ENCODE measurements around the gene VPS13D.

VPS13D gene

DNA sequence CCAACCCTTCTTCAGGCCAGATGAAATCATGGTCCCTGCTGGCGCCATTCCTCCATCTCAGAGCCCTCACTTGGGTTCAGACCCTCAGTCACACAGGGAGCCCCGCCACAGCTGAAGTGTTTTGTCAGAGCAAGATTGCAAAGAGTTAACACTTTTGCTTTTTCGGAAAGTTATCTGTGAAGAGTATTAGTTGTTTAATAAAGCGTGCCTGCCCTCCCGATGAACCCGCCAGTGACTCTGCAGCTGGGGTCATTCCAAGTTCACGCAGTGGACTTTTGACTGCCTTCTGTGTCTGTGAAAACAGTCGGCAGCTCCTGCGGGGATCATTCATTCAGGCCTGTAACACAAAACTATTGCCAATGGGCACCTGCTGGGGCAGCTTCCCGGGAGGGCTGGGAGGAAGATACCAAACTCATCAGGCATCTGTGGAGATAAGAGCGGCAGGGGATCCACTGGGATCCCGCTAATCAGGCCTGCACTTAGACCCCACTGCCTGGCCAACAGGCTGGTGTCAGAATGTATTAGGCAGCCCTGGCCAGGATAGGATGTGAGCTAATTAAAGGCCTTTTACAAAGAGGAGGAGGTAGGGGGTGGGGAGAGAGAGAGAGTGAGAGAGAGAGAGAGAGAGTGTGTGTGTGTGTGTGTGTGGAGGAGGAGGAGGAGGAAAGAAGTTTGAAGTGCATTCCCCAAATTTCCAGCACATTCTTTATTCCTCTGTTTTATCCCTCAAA lies 203.7 kb downstream of the VPS13D start:
- no peak overlapping the region for H3K4me3 ChIP-seq (ENCODE audit: low read length)
- no peak for DNase-seq (ENCODE audit: low read depth, low spot score)

DNA sequence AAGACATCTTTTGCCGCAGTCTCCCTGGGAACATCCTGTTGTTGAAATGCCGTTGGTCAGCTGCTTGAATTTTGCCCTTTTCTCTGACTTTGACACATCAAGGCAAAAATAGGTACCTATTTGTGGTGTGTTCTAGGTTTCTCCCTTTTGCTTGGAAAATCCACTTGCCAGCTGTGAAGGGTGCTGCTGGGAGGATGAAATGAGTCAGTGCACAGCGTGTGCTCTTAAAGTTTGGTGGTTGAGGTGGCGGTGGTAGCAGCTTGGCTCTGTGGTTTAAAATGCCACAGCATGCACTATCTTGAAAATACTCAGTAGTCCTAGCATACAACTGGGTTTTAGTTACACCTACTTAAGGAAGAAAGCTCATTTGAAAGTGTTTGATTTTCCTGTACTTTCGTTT lies 204.3 kb downstream of the VPS13D start:
- peak; percentile 90 for DNase-seq (ENCODE audit: low read depth, low spot score)
- no peak overlapping the region for H3K4me3 ChIP-seq (ENCODE audit: low read length)

DNA sequence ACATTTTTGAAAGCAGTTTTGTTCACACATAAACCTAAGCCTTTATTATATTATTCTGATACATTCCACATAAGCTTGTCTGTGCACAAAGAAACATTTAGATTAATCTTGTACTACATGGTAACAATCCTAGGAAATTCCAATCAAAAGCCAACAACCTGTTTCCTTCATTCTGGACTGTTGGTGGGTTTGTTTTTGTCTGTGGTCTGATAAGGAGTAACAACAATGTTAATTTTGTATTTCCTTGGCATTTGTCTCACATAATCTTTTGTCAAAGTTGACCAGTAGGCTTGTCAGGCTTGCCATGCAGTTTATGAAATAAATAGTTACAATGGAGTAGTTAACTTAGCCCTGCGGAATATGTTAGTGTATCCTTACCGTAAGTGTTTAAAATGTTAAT lies 204.9 kb downstream of the VPS13D start:
- H3K4me3 ChIP-seq (ENCODE audit: low read length): no peak overlapping the region
- DNase-seq (ENCODE audit: low read depth, low spot score): no peak

DNA sequence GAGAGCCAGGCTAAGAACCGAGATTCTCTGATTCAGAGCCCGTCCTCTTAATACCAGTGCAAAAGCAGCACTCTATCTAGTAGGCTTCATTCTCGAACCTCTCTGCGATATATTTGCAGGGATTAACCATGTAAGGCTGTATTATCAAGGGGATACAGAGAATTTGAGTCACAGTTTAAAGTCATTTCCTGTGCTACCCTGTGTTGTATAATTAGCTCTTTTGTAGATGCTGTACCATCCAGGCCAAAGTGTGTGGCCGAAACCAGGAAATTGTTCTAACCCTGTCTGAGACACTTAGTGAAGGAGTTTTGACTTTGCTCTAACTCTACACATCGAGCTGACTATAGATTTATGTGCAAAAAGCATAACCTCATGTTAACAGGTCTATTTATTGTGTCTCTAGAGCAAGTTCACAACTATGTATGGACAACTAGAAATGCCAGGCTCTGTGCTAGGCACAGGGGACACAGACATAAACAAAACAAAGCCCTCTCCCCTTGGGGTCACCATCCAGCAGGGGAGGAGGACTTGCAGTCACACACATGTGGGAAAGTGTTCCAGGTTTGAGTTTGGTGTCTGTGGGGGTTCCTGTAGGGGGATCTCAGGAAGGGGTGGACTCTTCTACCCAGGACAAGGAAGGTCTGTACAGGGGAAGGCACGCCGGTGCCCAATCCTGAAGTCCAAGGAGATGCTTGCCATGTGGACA lies 206.0 kb downstream of the VPS13D start:
- DNase-seq (ENCODE audit: low read depth, low spot score): no peak
- H3K4me3 ChIP-seq (ENCODE audit: low read length): no peak overlapping the region

DNA sequence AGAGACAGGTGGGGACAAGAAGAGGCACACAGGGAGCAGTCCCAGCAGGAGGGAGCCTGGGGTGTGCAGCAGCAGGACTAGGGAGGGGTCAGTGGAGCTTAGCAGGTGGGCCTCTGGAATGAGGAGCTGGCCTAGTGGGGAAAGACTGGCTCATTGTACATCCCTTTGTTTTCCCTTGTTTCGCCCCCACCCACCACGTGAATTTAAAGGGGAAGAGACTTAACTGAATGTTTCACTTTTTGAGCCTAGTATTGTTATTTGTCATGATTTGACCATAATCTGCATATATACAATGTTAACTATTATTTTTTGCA lies 206.5 kb downstream of the VPS13D start:
- no peak overlapping the region for H3K4me3 ChIP-seq (ENCODE audit: low read length)
- no peak for DNase-seq (ENCODE audit: low read depth, low spot score)

DNA sequence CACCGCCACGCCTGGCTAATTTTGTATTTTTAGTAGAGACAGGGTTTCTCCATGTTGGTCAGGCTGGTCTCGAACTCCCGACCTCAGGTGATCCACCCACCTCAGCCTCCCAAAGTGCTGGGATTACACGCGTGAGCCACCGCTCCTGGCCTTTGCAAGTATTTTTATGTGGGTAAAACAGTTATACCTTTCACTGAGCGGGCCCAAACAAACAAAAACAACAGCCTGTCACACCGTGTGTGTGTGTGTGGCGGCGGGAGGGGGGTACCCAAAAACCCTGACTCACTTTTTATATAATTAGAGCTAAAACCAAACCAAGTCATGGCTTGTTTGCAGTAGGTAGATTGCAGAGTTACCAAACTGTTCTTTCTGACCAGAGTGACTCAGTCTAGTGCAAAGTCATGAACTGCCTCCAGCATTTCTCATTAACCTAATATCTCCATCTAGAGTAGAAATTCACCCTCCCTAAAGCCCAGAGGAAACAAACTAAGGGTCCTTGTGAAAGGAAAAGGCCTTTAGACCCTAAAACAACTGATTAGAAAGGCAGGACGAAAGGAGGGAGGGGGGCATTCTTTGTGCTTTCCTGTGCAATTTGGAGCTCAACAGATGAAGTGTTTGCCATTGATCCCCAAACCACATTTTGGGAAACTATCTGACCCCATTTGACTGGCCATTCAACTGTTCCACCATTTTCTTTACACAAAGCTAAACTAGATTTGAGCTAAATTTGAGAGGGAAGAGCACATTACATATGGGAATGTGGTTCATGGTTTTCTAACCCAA lies 207.2 kb downstream of the VPS13D start:
- DNase-seq (ENCODE audit: low read depth, low spot score): no peak
- H3K4me3 ChIP-seq (ENCODE audit: low read length): no peak overlapping the region

DNA sequence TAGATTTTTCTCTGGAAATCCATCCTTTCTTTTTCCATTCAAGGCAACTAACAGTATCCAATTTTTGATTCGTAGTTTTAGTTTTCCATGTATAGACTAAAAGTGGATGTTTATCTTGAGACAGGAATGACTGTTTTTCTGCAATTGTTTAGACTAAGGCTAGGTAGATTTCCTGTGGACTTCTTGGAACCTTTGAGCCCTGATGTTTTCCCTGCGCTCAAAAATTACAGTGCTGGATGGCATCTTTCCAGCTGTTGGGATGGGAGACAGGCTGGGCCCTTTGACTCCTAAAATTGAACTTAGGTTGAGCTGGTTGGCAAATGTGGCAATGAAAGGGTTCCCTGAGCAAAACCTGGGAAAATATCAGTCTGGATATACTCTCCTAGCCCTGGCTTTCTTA lies 207.8 kb downstream of the VPS13D start:
- no peak for DNase-seq (ENCODE audit: low read depth, low spot score)

DNA sequence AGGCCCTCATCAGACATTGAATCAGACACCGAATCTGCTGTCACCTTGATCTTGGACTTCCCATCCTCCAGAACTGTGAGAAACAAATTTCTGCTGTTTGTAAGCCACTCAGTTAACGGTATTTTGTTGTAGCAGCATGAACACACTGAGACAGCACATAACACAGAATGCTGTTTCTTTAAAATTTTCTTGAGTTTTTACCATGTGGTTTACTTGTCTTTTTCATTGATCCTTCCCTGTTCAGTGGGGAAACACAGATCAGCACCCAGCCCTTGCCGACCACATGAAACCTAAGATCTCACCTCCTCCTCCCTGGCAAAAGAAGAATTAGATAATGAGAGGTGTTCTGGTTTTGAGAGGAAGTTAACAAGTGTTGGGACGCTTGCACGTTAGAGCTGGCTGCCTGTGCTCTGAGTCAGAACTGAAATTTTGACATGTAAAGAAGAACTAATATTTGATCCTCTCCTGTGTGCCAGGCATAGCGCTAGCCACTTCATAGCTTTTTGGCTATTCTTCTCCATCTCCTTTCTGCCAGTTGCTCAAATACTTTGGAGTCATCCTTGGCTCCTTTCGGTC lies 208.6 kb downstream of the VPS13D start:
- H3K4me3 ChIP-seq (ENCODE audit: low read length): no peak overlapping the region; the same call in none of the 2 replicates
- DNase-seq (ENCODE audit: low read depth, low spot score): peak; percentile 91

More for the DNA sequence above, 207.8 kb downstream of the VPS13D start:
- H3K4me3 ChIP-seq (ENCODE audit: low read length): no peak overlapping the region

DNA sequence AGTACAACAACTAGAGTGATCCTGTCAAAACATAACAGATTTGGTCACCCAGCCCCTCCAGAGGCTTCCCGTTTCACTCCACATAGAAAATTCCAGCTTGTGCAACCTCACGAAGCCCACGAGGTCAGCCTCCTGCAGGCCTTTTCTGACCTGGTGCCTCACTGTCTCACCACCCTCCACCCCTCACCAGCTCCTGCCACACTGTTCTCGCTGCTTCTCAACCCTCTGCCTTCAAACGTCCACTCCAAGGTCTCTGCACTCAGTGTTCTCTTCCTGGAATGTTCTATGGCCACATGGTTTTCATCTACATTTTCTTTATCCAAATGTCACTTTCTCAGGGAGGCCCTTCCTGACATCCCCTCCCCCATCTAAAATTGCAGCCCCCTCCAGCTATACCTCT lies 209.2 kb downstream of the VPS13D start:
- no peak for DNase-seq (ENCODE audit: low read depth, low spot score)

DNA sequence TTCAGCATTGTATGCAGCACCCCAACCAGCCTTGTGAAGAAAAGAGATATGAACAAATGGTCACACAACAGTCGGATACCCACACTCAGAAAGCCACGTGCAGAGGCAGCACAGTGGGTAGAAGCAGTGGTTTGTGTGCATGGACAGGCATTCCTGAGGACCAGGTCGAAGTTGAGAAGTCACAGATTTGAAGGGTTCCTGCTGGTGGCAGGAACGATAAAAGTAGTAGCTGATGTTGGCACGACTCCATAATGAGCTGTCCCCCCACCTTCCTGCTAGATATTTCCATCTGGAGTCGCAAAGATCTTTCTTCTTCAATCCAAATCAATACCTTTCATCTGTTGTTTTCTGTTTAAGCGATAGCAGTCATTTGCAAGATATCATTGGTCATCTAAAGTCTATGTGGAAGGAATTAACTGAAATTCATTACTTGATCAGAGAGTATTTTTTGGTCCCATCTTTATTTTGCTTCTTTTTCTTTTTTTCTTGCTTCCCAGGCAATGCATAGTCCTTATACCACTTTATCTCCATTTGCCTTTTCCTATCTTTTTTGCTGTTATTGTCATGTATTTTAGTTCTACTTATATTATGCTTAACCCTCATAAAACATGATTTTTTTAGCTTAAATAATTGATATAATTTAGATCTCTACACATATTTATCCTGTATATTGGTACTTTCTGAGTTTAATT lies 211.7 kb downstream of the VPS13D start:
- no peak for DNase-seq (ENCODE audit: low read depth, low spot score)
- H3K4me3 ChIP-seq (ENCODE audit: low read length): no peak overlapping the region

More for the DNA sequence above, 209.2 kb downstream of the VPS13D start:
- H3K4me3 ChIP-seq (ENCODE audit: low read length): no peak overlapping the region

DNA sequence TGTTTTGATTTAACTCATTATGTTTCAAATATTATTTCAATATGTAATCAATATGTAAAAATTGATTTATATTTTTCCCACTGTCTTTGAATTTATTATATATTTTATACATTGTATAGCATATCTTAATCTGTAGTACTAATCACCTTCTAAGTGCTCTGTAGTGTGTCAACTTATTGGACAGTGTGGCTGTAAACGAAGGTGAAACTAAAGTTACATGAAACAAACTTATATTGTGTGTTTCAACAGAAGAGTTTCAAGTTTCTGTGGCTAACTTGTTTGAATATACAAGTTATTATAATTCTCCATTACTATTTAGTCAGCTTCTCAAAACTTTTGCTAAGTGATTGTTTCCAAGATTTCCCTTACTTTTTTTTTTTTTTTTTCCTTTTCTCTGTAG lies 212.4 kb downstream of the VPS13D start:
- no peak for DNase-seq (ENCODE audit: low read depth, low spot score)
- H3K4me3 ChIP-seq (ENCODE audit: low read length): no peak overlapping the region

DNA sequence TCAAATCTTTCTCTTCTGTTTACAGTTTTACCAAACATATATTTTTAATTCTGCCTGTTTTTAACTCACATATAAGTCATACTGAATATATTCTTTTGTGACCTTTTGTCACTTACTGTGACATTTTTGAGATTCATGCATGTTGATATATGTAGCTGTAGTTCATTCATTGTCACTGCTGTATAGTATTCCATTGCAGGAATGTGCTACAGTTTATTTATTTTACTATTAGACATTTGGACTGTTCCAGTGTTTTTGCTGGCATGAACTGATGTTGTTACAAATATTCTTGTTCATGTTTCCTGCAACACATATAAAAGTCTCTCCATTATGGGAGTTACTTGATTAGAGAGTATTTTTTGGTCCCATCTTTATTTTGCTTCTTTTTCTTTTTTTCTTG lies 213.3 kb downstream of the VPS13D start:
- DNase-seq (ENCODE audit: low read depth, low spot score): no peak
- H3K4me3 ChIP-seq (ENCODE audit: low read length): no peak overlapping the region

DNA sequence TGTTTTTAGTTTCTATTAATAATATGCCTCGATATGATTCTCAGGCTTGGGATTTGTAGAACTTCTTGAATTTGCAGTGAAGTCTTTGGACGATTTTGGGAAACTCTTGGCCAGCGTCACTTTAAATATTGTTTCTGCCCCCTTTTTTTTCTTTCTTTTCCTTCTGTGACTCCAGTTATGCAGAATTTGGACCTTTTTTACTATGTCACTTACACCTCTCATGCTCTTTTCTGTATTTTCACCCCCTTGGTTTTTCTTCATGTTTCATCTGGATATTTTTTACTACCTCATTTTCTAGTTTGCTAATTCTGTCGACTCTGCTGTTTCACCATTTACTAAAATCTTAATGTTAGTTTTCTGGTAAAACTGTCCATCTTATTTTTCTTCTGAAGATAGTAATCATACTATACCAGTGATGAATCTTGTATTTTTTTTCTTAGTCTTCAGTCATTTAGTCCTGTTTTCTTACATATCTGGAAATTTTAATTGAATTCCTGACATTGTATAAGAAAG lies 214.6 kb downstream of the VPS13D start:
- no peak overlapping the region for H3K4me3 ChIP-seq (ENCODE audit: low read length)
- no peak for DNase-seq (ENCODE audit: low read depth, low spot score)

DNA sequence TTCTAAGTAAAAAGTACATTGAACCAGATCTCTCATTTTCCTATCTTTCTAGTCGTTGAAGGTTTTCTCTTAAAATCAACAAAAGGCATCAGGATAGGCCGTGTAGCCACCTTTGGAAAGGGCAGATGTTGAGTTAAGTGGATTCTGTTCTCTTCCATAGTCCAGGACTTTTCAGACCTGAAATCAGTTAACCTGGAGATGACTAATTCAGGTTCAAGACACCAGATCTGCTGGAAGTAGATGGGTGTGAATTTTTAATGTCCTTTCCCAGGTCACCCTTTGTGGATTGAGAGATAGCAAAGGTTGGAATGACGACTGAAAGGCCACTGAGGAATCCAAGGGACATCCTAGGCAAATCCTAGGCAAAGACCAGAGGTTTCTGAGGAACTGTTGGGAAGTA lies 215.4 kb downstream of the VPS13D start:
- no peak for DNase-seq (ENCODE audit: low read depth, low spot score)
- no peak overlapping the region for H3K4me3 ChIP-seq (ENCODE audit: low read length)

DNA sequence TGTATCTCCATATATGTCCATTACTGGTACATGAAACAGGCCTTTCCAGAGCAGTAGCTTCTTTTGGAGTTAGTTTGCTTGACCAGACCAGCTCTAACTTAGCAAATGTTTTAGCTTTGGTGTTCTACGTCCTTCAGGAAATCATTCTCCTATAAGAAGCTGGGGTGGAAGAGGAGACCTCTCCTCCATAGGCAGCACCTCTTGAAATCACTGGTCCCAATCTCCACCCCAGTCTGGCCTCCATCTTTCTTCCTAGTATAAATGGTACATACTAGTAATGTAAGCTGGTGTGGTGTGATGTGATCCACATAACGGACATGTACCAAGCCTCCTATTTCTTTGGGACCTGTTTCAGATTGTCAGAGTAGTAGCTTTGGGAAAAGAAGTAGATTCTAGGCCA lies 216.8 kb downstream of the VPS13D start:
- DNase-seq (ENCODE audit: low read depth, low spot score): no peak
- no peak overlapping the region for H3K4me3 ChIP-seq (ENCODE audit: low read length)

DNA sequence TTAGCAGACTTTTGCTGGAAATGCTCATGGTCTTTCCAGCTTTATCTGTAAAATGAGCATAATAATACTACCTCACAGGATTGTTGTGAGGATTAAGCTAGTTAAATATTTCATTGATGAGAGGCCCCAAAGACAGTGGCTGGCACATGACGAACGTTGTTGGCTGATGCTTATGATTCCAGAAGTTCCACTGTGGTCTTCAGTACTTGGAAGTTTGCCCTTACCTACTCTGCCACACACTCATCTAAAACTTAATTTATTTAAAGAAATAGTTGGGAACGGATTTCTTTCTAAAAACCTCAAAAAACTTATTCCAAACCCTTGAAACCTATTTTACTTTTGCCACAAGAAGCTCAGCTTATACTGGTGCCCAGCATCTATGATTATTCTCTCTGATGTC lies 217.5 kb downstream of the VPS13D start:
- DNase-seq (ENCODE audit: low read depth, low spot score): no peak
- no peak overlapping the region for H3K4me3 ChIP-seq (ENCODE audit: low read length)

DNA sequence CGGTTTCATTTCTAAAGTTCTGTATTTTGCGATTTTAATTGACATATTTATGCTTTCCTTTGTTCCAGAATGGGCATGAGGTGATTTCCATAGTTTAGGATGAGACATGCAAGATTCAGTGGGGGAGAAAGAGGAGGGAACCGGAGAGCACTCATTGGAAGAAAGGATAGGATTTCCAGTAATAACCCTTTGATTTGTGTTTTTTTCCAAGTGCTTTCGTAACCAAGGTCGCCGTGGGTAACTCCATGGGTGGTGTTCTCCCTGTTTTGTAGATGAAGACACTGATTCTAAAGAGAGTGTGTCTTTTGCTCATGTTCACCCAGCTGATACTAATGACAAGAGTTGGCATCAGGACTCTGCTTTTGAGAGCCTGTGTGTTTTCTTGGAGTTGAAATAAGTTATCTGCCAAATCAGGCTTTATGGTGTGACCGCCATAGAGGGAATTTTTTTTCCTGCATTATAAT lies 218.1 kb downstream of the VPS13D start:
- no peak overlapping the region for H3K4me3 ChIP-seq (ENCODE audit: low read length)
- DNase-seq (ENCODE audit: low read depth, low spot score): no peak

DNA sequence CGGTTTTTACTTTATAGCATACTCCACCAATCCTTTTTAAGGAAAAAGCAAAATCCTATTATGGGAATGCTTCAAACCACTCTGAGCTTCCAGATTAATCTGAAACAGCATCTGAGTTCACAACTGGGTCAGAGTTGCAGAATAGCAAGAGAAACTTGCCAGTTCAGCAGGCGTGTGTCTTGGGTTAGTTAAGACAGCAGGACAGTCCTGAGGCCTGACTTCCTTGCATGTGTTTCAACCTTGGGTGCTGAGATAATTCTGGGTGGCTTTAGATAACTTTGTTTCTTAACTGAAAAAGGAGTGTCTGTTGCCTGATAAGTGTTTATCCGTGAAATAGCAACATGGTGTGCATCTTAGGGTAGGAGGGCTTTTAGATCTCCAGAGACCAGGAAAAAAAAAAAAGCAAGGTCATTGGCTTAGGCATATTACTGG lies 218.9 kb downstream of the VPS13D start:
- no peak overlapping the region for H3K4me3 ChIP-seq (ENCODE audit: low read length)
- DNase-seq (ENCODE audit: low read depth, low spot score): peak; percentile 8

All from Jurkat, Clone E6-1 (cell line).